HG03378 (cell line): Measurements from ENCODE around the gene DIP2C.
"Not testable (repeated sequence)": the region's sequence is repeated elsewhere in the genome, so short reads cannot be mapped to it uniquely, and the experiment has no call there.

Source experiments
- ATAC-seq: cut with Tn5 transposase; IDR thresholded peaks from one replicate; pipeline ENCODE4 v1.9.1; 2021; ENCODE audit warnings: mild to moderate bottlenecking, moderate library complexity; ENCODE audit not compliant: unreplicated experiment

DIP2C gene

GRCh38 chr10:406976-407375, 282.5 kb downstream of the DIP2C start:
- ATAC-seq: no peak

- no peak for ATAC-seq
Observed at GRCh38 chr10:405648-406047, 283.8 kb downstream of the DIP2C start.

GRCh38 chr10:404991-405390, 284.5 kb downstream of the DIP2C start:
- ATAC-seq: no peak

- ATAC-seq: no peak
Observed at GRCh38 chr10:404346-404745, 285.1 kb downstream of the DIP2C start.

GRCh38 chr10:398954-399353, 290.5 kb downstream of the DIP2C start:
- ATAC-seq: no peak

- ATAC-seq: no peak
Observed at GRCh38 chr10:397321-398068, 292.0 kb downstream of the DIP2C start.

GRCh38 chr10:396535-397220, 292.8 kb downstream of the DIP2C start:
- ATAC-seq: no peak

GRCh38 chr10:396107-396506, 293.4 kb downstream of the DIP2C start:
- ATAC-seq: no peak

GRCh38 chr10:395665-396064, 293.8 kb downstream of the DIP2C start:
- no peak for ATAC-seq

- ATAC-seq: not testable (repeated sequence)
Observed at GRCh38 chr10:394439-395101, 294.9 kb downstream of the DIP2C start.

- no peak for ATAC-seq
Observed at GRCh38 chr10:393787-394438, 295.6 kb downstream of the DIP2C start.

- ATAC-seq: no peak
Observed at GRCh38 chr10:393106-393745, 296.2 kb downstream of the DIP2C start.

- no peak for ATAC-seq
Observed at GRCh38 chr10:392705-393037, 296.8 kb downstream of the DIP2C start.

- no peak for ATAC-seq
Observed at GRCh38 chr10:391847-392704, 297.4 kb downstream of the DIP2C start.

- ATAC-seq: no peak
Observed at GRCh38 chr10:391305-391704, 298.2 kb downstream of the DIP2C start.

- no peak for ATAC-seq
Observed at GRCh38 chr10:390449-391100, 298.9 kb downstream of the DIP2C start.

- no peak for ATAC-seq
Observed at GRCh38 chr10:389836-390448, 299.5 kb downstream of the DIP2C start.

- ATAC-seq: no peak
Observed at GRCh38 chr10:389261-389790, 300.1 kb downstream of the DIP2C start.

- ATAC-seq: no peak
Observed at GRCh38 chr10:388661-389045, 300.8 kb downstream of the DIP2C start.
